A673 (cell line): Measurements from ENCODE around the gene JAG1. TPM values are rescaled to one million over a fixed set of nuclear protein-coding genes. Genes with fewer than 3 reads are reported as not detected.
"Not testable (repeated sequence)": the region's sequence is repeated elsewhere in the genome, so short reads cannot be mapped to it uniquely, and the experiment has no call there.

Experiments
- BruUV-seq: library from RNA; stranded (reverse); fragments of 400-500 nt; replicated peaks from 2 replicates; lab custom pipeline; 2021; lab: Mats Ljungman, UMichigan
- CTCF ChIA-PET: fragments of 300-600 bp; sonication (Branson Sonifier 250); formaldehyde crosslinking; loops from one replicate; lab custom pipeline; 2022; ENCODE audit warnings: antibody characterized with exemption; lab: Charles Lee
- POLR2A ChIA-PET: fragments of 300-600 bp; sonication (Branson Sonifier 250); formaldehyde crosslinking; loops from one replicate; lab custom pipeline; 2022; ENCODE audit warnings: antibody characterized with exemption; ENCODE audit not compliant: low non-redundant PET; lab: Charles Lee
- DNase-seq: peaks from one replicate; pipeline ENCODE4 v3.0.0-alpha.2; 2015; ENCODE audit warnings: low spot score
- H3K27ac ChIP-seq: fragments of 200-600 bp; sonication (generic); 2 replicates; pipeline ENCODE4 v1.5.1; 2016; ENCODE audit warnings: mixed run types, low read depth, mild to moderate bottlenecking, mixed read lengths, antibody characterized with exemption, low read length; ENCODE audit not compliant: poor library complexity, severe bottlenecking
- H3K27me3 ChIP-seq: fragments of 200-600 bp; sonication (generic); replicated peaks from 2 replicates; pipeline ENCODE4 v1.6.1; 2017; ENCODE audit warnings: mixed run types, low read depth, mild to moderate bottlenecking, mixed read lengths, antibody characterized with exemption, low read length; ENCODE audit not compliant: insufficient read depth, poor library complexity
- H3K36me3 ChIP-seq: fragments of 200-600 bp; sonication (generic); 2 replicates; pipeline ENCODE4 v1.6.1; 2016; ENCODE audit warnings: mixed run types, mild to moderate bottlenecking, mixed read lengths, antibody characterized with exemption, low read length; ENCODE audit not compliant: insufficient read depth, poor library complexity, severe bottlenecking
- H3K4me1 ChIP-seq: fragments of 200-600 bp; sonication (generic); 2 replicates; pipeline ENCODE4 v1.6.1; 2017; ENCODE audit warnings: mixed run types, mild to moderate bottlenecking, mixed read lengths, antibody characterized with exemption, low read length; ENCODE audit not compliant: insufficient read depth, poor library complexity, severe bottlenecking
- H3K4me3 ChIP-seq: fragments of 200-600 bp; sonication (generic); 2 replicates; pipeline ENCODE4 v1.5.1; 2016; ENCODE audit warnings: low read depth, mixed run types, mild to moderate bottlenecking, mixed read lengths, low read length; ENCODE audit not compliant: poor library complexity, severe bottlenecking
- H3K9me3 ChIP-seq: fragments of 200-600 bp; sonication (generic); 2 replicates; pipeline ENCODE4 v1.6.1; 2016; ENCODE audit warnings: mixed run types, low read depth, mild to moderate bottlenecking, mixed read lengths, antibody characterized with exemption, low read length; ENCODE audit not compliant: poor library complexity, severe bottlenecking
- CTCF ChIP-seq: fragments of 300-800, 200-600 bp; sonication (generic); conservative IDR thresholded peaks from 2 replicates; pipeline ENCODE4 v1.5.1; 2017; ENCODE audit warnings: low read depth, mild to moderate bottlenecking, antibody characterized with exemption, low read length, moderate library complexity, mixed read lengths
- EZH2 ChIP-seq: fragments of 200-600 bp; sonication (generic); IDR thresholded peaks from 2 replicates; pipeline ENCODE4 v1.6.1; 2017; ENCODE audit warnings: borderline replicate concordance, low read depth, mild to moderate bottlenecking, mixed read lengths, antibody characterized with exemption, low read length; ENCODE audit not compliant: poor library complexity, severe bottlenecking
- intact Hi-C: fragments of 100-400 bp; cut with micrococcal nuclease; formaldehyde crosslinking; loops from one replicate; pipeline ENCODE4 v1.10.0; 2022; ENCODE audit not compliant: unreplicated experiment
- microRNA-seq: library from miRNA; unstranded; fragments of <30 nt; microRNA quantifications from one replicate; pipeline ENCODE4 v1.2.0, GENCODE V29; 2021
- total RNA-seq: library from RNA; stranded (reverse); gene quantifications from 2 replicates; pipeline ENCODE4 v1.2.3, GENCODE V29; 2021

Gene JAG1
- total RNA-seq, 1 experiment from 2014 or later, result 57.5 TPM

DNA sequence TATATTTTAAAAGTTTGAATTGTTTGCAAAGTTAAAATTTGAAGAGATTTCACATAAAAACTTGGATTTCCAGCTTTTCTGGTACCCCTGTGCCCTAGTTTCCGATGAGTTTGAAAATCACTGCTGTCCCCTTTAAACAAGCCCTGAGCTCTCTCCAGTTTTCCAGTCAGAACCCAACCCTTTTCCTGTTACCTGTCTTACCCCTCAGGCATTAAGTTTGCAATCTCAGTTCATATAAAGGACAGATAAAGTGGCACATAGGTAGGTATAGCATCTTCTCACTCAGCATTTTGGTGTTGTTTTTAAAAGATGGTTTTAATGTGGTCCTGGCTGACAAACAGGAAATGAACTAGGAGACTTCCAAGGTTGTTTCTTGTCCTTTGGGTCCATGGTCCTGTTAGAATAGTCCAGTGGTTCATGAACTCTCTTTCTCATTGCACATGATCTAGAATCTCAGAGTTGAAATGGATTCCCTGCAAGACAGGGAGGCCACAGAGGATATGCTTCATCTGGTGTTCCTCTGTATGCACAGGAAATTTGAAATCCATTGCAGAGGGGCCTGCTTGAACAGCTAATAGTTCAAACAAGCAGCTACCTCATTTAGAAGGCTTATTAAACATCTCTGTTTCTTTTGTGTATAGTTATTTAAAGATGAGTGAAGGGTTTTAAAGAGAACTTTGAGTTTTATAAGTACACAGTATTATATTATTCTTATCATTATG is 82.7 kb downstream of the JAG1 start:
- H3K9me3 ChIP-seq, result no peaks in the 10 kb centered on the region
- POLR2A ChIA-PET, result no interaction called here
- CTCF ChIA-PET, result no interaction called here
- H3K4me1 ChIP-seq, result peaks cover 2% of the 10 kb centered on the region
- intact Hi-C loops, result no loop called here
- H3K36me3 ChIP-seq, result no peaks in the 10 kb centered on the region
- no peaks in the 10 kb centered on the region for H3K27me3 ChIP-seq
- H3K4me3 ChIP-seq, result no peak overlapping the region
- DNase-seq, result no peak
- no TSS peak for BruUV-seq
- H3K27ac ChIP-seq, result no peak overlapping the region
- TF ChIP-seq CTCF (no peak), EZH2 (no peak)

GRCh38 chr20:10590446-10590845 is 83.4 kb downstream of the JAG1 start:
- POLR2A ChIA-PET, H3K36me3 ChIP-seq, DNase-seq, H3K9me3 ChIP-seq, H3K27me3 ChIP-seq, H3K27ac ChIP-seq, BruUV-seq, H3K4me1 ChIP-seq, H3K4me3 ChIP-seq, CTCF ChIA-PET, intact Hi-C loops: not testable (repeated sequence)

Small RNA genes within 50 kb of the gene (microRNA-seq; reads per million reads assigned to microRNA genes)
- gene MIR6870, result not detected

Other genes starting within 250 kb of the JAG1 start
- gene MKKS, start 239.8 kb downstream of the JAG1 start, total RNA-seq, result 29.2 and 31.9 TPM in 2 replicates
- 8.5 and 9.8 TPM in 2 replicates for gene SLX4IP, start 238.7 kb downstream of the JAG1 start, total RNA-seq